ENCODE results near the gene TBC1D12.

Gene TBC1D12

GRCh38 chr10:94420998-94421528, 18.7 kb downstream of the TBC1D12 start:
- Mint-ChIP-seq H3K4me3 (no peak overlapping the region), H3K27me3 (peaks cover 29% of the 10 kb centered on the region), H3K9me3 (peaks cover 6% of the 10 kb centered on the region), H3K4me1 (ENCODE audit: low read depth) (no peaks in the 10 kb centered on the region), H3K36me3 (ENCODE audit: low read depth) (no peaks in the 10 kb centered on the region), H3K27ac (no peak overlapping the region)

GRCh38 chr10:94423627-94424026, 21.3 kb downstream of the TBC1D12 start:
- peaks cover 28% of the 10 kb centered on the region for H3K27me3 Mint-ChIP-seq
- H3K36me3 Mint-ChIP-seq (ENCODE audit: low read depth), result no peaks in the 10 kb centered on the region
- no peaks in the 10 kb centered on the region for H3K4me1 Mint-ChIP-seq (ENCODE audit: low read depth)
- H3K9me3 Mint-ChIP-seq, result peaks cover 6% of the 10 kb centered on the region
- no peak overlapping the region for H3K27ac Mint-ChIP-seq
- H3K4me3 Mint-ChIP-seq, result no peak overlapping the region

- peaks cover 6% of the 10 kb centered on the region for H3K9me3 Mint-ChIP-seq
- H3K4me3 Mint-ChIP-seq, result no peak overlapping the region
- H3K27ac Mint-ChIP-seq, result no peak overlapping the region
- peaks cover 29% of the 10 kb centered on the region for H3K27me3 Mint-ChIP-seq
- H3K4me1 Mint-ChIP-seq (ENCODE audit: low read depth), result no peaks in the 10 kb centered on the region
- no peaks in the 10 kb centered on the region for H3K36me3 Mint-ChIP-seq (ENCODE audit: low read depth)
These were observed 22.5 kb downstream of the TBC1D12 start for GRCh38 chr10:94424714-94425337.

- Mint-ChIP-seq H3K27me3 (peaks cover 34% of the 10 kb centered on the region), H3K4me3 (no peak overlapping the region), H3K9me3 (peaks cover 6% of the 10 kb centered on the region), H3K36me3 (ENCODE audit: low read depth) (no peaks in the 10 kb centered on the region), H3K4me1 (ENCODE audit: low read depth) (no peaks in the 10 kb centered on the region), H3K27ac (no peak overlapping the region)
These were observed 23.6 kb downstream of the TBC1D12 start for GRCh38 chr10:94425942-94426341.

- Mint-ChIP-seq H3K27ac (no peak overlapping the region), H3K4me3 (no peak overlapping the region), H3K36me3 (ENCODE audit: low read depth) (no peaks in the 10 kb centered on the region), H3K27me3 (peaks cover 32% of the 10 kb centered on the region), H3K9me3 (peaks cover 6% of the 10 kb centered on the region), H3K4me1 (ENCODE audit: low read depth) (no peaks in the 10 kb centered on the region)
These were observed 24.8 kb downstream of the TBC1D12 start for GRCh38 chr10:94427166-94427565.

- no peak overlapping the region for H3K27ac Mint-ChIP-seq
- H3K36me3 Mint-ChIP-seq (ENCODE audit: low read depth), result no peaks in the 10 kb centered on the region
- H3K4me1 Mint-ChIP-seq (ENCODE audit: low read depth), result no peaks in the 10 kb centered on the region
- H3K27me3 Mint-ChIP-seq, result peaks cover 23% of the 10 kb centered on the region
- H3K4me3 Mint-ChIP-seq, result no peak overlapping the region
- H3K9me3 Mint-ChIP-seq, result peaks cover 6% of the 10 kb centered on the region
These were observed 26.7 kb downstream of the TBC1D12 start for GRCh38 chr10:94428766-94429707.

- no peaks in the 10 kb centered on the region for H3K4me1 Mint-ChIP-seq (ENCODE audit: low read depth)
These were observed 28.4 kb downstream of the TBC1D12 start for GRCh38 chr10:94430701-94431100.

GRCh38 chr10:94432443-94432842, 30.1 kb downstream of the TBC1D12 start:
- H3K9me3 Mint-ChIP-seq, result peaks cover 5% of the 10 kb centered on the region
- no peak overlapping the region for H3K27ac Mint-ChIP-seq
- peaks cover 11% of the 10 kb centered on the region for H3K27me3 Mint-ChIP-seq
- no peaks in the 10 kb centered on the region for H3K36me3 Mint-ChIP-seq (ENCODE audit: low read depth)
- H3K4me1 Mint-ChIP-seq (ENCODE audit: low read depth), result no peaks in the 10 kb centered on the region
- no peak overlapping the region for H3K4me3 Mint-ChIP-seq

More at GRCh38 chr10:94430701-94431100, 28.4 kb downstream of the TBC1D12 start:
- Mint-ChIP-seq H3K27ac (no peak overlapping the region), H3K36me3 (ENCODE audit: low read depth) (no peaks in the 10 kb centered on the region), H3K27me3 (peaks cover 11% of the 10 kb centered on the region), H3K9me3 (no peaks in the 10 kb centered on the region), H3K4me3 (no peak overlapping the region)

- Mint-ChIP-seq H3K36me3 (ENCODE audit: low read depth) (no peaks in the 10 kb centered on the region), H3K4me1 (ENCODE audit: low read depth) (no peaks in the 10 kb centered on the region), H3K9me3 (peaks cover 9% of the 10 kb centered on the region), H3K4me3 (no peak overlapping the region), H3K27ac (no peak overlapping the region), H3K27me3 (peaks cover 17% of the 10 kb centered on the region)
These were observed 37.0 kb downstream of the TBC1D12 start for GRCh38 chr10:94439275-94439861.

- H3K36me3 Mint-ChIP-seq (ENCODE audit: low read depth), result no peaks in the 10 kb centered on the region
- H3K27me3 Mint-ChIP-seq, result peaks cover 17% of the 10 kb centered on the region
- no peak overlapping the region for H3K4me3 Mint-ChIP-seq
- H3K9me3 Mint-ChIP-seq, result peaks cover 9% of the 10 kb centered on the region
- no peak overlapping the region for H3K27ac Mint-ChIP-seq
- H3K4me1 Mint-ChIP-seq (ENCODE audit: low read depth), result no peaks in the 10 kb centered on the region
These were observed 37.8 kb downstream of the TBC1D12 start for GRCh38 chr10:94440096-94440495.

GRCh38 chr10:94443047-94443446, 40.7 kb downstream of the TBC1D12 start:
- H3K4me1 Mint-ChIP-seq (ENCODE audit: low read depth), result no peaks in the 10 kb centered on the region

GRCh38 chr10:94443549-94443948, 41.2 kb downstream of the TBC1D12 start:
- no peaks in the 10 kb centered on the region for H3K9me3 Mint-ChIP-seq
- H3K27me3 Mint-ChIP-seq, result peaks cover 26% of the 10 kb centered on the region
- H3K36me3 Mint-ChIP-seq (ENCODE audit: low read depth), result no peaks in the 10 kb centered on the region
- no peak overlapping the region for H3K4me3 Mint-ChIP-seq
- H3K27ac Mint-ChIP-seq, result no peak overlapping the region
- no peaks in the 10 kb centered on the region for H3K4me1 Mint-ChIP-seq (ENCODE audit: low read depth)

More at GRCh38 chr10:94443047-94443446, 40.7 kb downstream of the TBC1D12 start:
- Mint-ChIP-seq H3K36me3 (ENCODE audit: low read depth) (no peaks in the 10 kb centered on the region), H3K9me3 (no peaks in the 10 kb centered on the region), H3K27me3 (peaks cover 26% of the 10 kb centered on the region), H3K27ac (no peak overlapping the region), H3K4me3 (no peak overlapping the region)

- H3K27me3 Mint-ChIP-seq, result peaks cover 29% of the 10 kb centered on the region
These were observed 48.4 kb downstream of the TBC1D12 start for GRCh38 chr10:94450782-94451181.

GRCh38 chr10:94451883-94452519, 49.7 kb downstream of the TBC1D12 start:
- no peak overlapping the region for H3K4me3 Mint-ChIP-seq
- H3K4me1 Mint-ChIP-seq (ENCODE audit: low read depth), result no peaks in the 10 kb centered on the region
- H3K36me3 Mint-ChIP-seq (ENCODE audit: low read depth), result no peaks in the 10 kb centered on the region
- H3K27me3 Mint-ChIP-seq, result peaks cover 26% of the 10 kb centered on the region
- no peak overlapping the region for H3K27ac Mint-ChIP-seq
- H3K9me3 Mint-ChIP-seq, result no peaks in the 10 kb centered on the region

More at GRCh38 chr10:94450782-94451181, 48.4 kb downstream of the TBC1D12 start:
- Mint-ChIP-seq H3K36me3 (ENCODE audit: low read depth) (no peaks in the 10 kb centered on the region), H3K27ac (no peak overlapping the region), H3K9me3 (no peaks in the 10 kb centered on the region), H3K4me3 (no peak overlapping the region), H3K4me1 (ENCODE audit: low read depth) (no peaks in the 10 kb centered on the region)

All from stimulated activated naive CD8-positive, alpha-beta T cell treated with anti-CD3 and anti-CD28 coated beads, Interleukin-15, Interleukin-2, amounts not matched to agents 100 ng/mL and 50 ng/mL, for 24 hours (primary cell).